ENCODE measurements around the gene CBR1. TPM values are rescaled to one million over a fixed set of nuclear protein-coding genes. Genes with fewer than 3 reads are reported as not detected.

The CBR1 gene
- total and polyA plus RNA-seq, 2 donors (not counting 3 experiments of a cell fraction or from before 2014, with no cell fraction given), result 41.3 to 124 TPM

DNA sequence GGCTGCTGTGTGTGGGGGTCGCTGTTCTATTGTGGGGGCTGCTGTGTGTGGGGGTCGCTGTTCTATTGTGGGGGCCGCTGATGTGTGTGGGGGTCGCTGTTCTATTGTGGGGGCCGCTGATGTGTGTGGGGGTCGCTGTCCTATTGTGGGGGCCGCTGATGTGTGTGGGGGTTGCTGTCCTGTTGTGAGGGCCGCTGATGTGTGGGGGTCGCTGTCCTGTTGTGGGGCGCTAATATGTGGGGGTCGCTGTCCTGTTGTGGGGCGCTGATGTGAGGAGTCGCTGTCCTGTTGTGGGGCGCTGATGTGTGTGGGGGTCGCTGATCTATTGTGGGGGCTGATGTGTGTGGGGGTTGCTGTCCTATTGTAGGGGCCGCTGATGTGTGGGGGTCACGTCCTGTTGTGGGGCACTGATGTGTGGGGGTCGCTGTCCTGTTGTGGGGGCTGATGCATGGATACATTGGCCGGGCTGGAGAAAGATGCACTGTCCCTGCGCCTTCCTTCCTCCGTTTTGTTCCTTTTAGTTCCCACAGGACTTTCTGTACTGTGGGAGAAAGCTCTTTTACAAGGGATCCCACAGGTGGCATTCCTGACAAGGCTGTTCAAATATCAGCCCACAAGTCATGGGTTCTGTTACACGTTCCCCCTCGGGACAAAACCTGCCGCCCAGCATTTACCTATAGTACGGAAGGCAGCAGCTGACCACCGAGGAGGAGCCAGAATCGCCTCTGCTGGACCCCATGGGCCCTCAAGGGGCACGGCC lies 37.0 kb upstream of the CBR1 start:
- H3K36me3 ChIP-seq (ENCODE audit: control insufficient read depth in 2 of 2, extremely low read depth in 1 of 2, insufficient read depth in 2 of 2, low read length in 2 of 2), result peaks cover 0 to 11% of the 10 kb centered on the region in 2 experiments
- no peak overlapping the region for H3K4me2 ChIP-seq (ENCODE audit: insufficient read depth, low read length)
- H3K27ac ChIP-seq (ENCODE audit: insufficient read depth, low read depth, low read length), result no peak overlapping the region
- TF ChIP-seq, protein P1, sequence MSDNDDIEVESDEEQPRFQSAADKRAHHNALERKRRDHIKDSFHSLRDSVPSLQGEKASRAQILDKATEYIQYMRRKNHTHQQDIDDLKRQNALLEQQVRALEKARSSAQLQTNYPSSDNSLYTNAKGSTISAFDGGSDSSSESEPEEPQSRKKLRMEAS (IDR thresholded peaks at IDR 0.05; ENCODE audit: insufficient read depth, insufficient read length), result no peak
- TF ChIP-seq EZH2 (IDR thresholded peaks at IDR 0.05; ENCODE audit: borderline replicate concordance, low read depth, low read length, severe bottlenecking) (no peak), GATA2 (IDR thresholded peaks at IDR 0.05; ENCODE audit: insufficient read depth, insufficient read length, low read depth, low read length) (no peak), MYC (IDR thresholded peaks at IDR 0.05; ENCODE audit: low read depth, low read length) (no peak), POLR2A (IDR thresholded peaks at IDR 0.05; ENCODE audit: low read depth, low read length) (no peak), JUN (IDR thresholded peaks at IDR 0.05; ENCODE audit: borderline replicate concordance, insufficient read depth, insufficient read length, low read depth) (no peak), FOS (IDR thresholded peaks at IDR 0.05; ENCODE audit: borderline replicate concordance, insufficient read depth, low read length) (no peak), POLR2AphosphoS5 (IDR thresholded peaks at IDR 0.05; ENCODE audit: insufficient read depth, low read depth, low read length) (no peak)
- TF ChIP-seq, protein P2, sequence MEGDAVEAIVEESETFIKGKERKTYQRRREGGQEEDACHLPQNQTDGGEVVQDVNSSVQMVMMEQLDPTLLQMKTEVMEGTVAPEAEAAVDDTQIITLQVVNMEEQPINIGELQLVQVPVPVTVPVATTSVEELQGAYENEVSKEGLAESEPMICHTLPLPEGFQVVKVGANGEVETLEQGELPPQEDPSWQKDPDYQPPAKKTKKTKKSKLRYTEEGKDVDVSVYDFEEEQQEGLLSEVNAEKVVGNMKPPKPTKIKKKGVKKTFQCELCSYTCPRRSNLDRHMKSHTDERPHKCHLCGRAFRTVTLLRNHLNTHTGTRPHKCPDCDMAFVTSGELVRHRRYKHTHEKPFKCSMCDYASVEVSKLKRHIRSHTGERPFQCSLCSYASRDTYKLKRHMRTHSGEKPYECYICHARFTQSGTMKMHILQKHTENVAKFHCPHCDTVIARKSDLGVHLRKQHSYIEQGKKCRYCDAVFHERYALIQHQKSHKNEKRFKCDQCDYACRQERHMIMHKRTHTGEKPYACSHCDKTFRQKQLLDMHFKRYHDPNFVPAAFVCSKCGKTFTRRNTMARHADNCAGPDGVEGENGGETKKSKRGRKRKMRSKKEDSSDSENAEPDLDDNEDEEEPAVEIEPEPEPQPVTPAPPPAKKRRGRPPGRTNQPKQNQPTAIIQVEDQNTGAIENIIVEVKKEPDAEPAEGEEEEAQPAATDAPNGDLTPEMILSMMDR (IDR thresholded peaks at IDR 0.05; ENCODE audit: extremely low read depth in 1 of 2, insufficient read depth in 1 of 2, low read depth in 1 of 2, low read length in 2 of 2), result no peak
- dilution Hi-C loops (cut with MboI; ENCODE audit: extremely low pct_ligation_motif_present, low sequenced_read_pairs), result no loop called here
- POLR2A ChIA-PET, result no interaction called here
- H3K4me3 ChIP-seq (replicated peaks in 1 of 3; ENCODE audit: insufficient read depth in 1 of 3, low read depth in 1 of 3, low read length in 3 of 3), result no peak overlapping the region
- H3K4me1 ChIP-seq (ENCODE audit: control insufficient read depth, extremely low read depth, insufficient read depth, low read length), result no peaks in the 10 kb centered on the region
- no peaks in the 10 kb centered on the region for H3K9me3 ChIP-seq (replicated peaks; ENCODE audit: control insufficient read depth, insufficient read depth, low read length)
- H3K9ac ChIP-seq (replicated peaks; ENCODE audit: extremely low read depth, insufficient read depth, low read length), result no peak overlapping the region
- H3K79me2 ChIP-seq (ENCODE audit: control insufficient read depth, insufficient read depth, low read length), result no peaks in the 10 kb centered on the region
- no peaks in the 10 kb centered on the region for H3K9me1 ChIP-seq (replicated peaks; ENCODE audit: control insufficient read depth, extremely low read depth, insufficient read depth, low read length)
- H4K20me1 ChIP-seq (replicated peaks; ENCODE audit: control insufficient read depth, extremely low read depth, insufficient read depth, low read length), result no peaks in the 10 kb centered on the region
- intact Hi-C loops (cut with micrococcal nuclease), result no loop called here
- peaks cover 0 to 2% of the 10 kb centered on the region in 2 experiments for H3K27me3 ChIP-seq (ENCODE audit: control insufficient read depth in 2 of 2, insufficient read depth in 2 of 2, low read length in 2 of 2)
- FAIRE-seq (no peak), DNase-seq (ENCODE audit: low read depth, low spot score) (no peak)
- no TSS peak for BruUV-seq (replicated peaks)
- no peak overlapping the region for H2AFZ ChIP-seq (ENCODE audit: low read depth, low read length)
- CTCF ChIA-PET, result no interaction called here

Measured in endothelial cell of umbilical vein (primary cell).